Calu3 (cell line): Measurements from ENCODE around the gene NKTR. TPM values are rescaled to one million over a fixed set of nuclear protein-coding genes. Genes with fewer than 3 reads are reported as not detected.

Source experiments
- BruUV-seq: library from RNA; stranded (reverse); fragments of 400-500 nt; replicated peaks from 2 replicates; lab custom pipeline; 2021; lab: Mats Ljungman, UMichigan
- CTCF ChIA-PET: fragments of 300-600 bp; sonication (Branson Sonifier 250); formaldehyde crosslinking; loops from one replicate; lab custom pipeline; 2022; ENCODE audit warnings: antibody characterized with exemption; lab: Charles Lee
- DNase-seq: peaks from one replicate; pipeline ENCODE4 v3.0.0; 2022
- H3K27ac Mint-ChIP-seq: one replicate; pipeline ENCODE4 v1.8.0; 2022; ENCODE audit warnings: mixed read lengths; ENCODE audit not compliant: unreplicated experiment
- H3K27me3 Mint-ChIP-seq: one replicate; pipeline ENCODE4 v1.8.0; 2022; ENCODE audit warnings: mixed read lengths; ENCODE audit not compliant: unreplicated experiment
- H3K36me3 Mint-ChIP-seq: one replicate; pipeline ENCODE4 v1.8.0; 2022; ENCODE audit warnings: mild to moderate bottlenecking, moderate library complexity, mixed read lengths; ENCODE audit not compliant: insufficient read depth, unreplicated experiment
- H3K4me1 Mint-ChIP-seq: one replicate; pipeline ENCODE4 v1.8.0; 2022; ENCODE audit warnings: mild to moderate bottlenecking, low read depth, mixed read lengths; ENCODE audit not compliant: unreplicated experiment
- H3K4me3 Mint-ChIP-seq: one replicate; pipeline ENCODE4 v1.8.0; 2022; ENCODE audit warnings: mild to moderate bottlenecking, low read depth, moderate library complexity, mixed read lengths; ENCODE audit not compliant: unreplicated experiment
- H3K9me3 Mint-ChIP-seq: one replicate; pipeline ENCODE4 v1.8.0; 2022; ENCODE audit warnings: low read depth, mixed read lengths; ENCODE audit not compliant: unreplicated experiment
- intact Hi-C: fragments of 100-400 bp; cut with micrococcal nuclease; formaldehyde crosslinking; loops from one replicate; pipeline ENCODE4 v1.10.0; 2022; ENCODE audit not compliant: unreplicated experiment
- total RNA-seq: library from RNA; stranded (reverse); gene quantifications from 2 replicates; pipeline ENCODE4 v1.2.3, GENCODE V29; 2022
- TF ChIP-seq, protein P1 (sequence below): fragments of 200-600 bp; IDR thresholded peaks from one replicate; pipeline ENCODE4 v1.8.0; 2022; ENCODE audit warnings: antibody characterized with exemption; ENCODE audit not compliant: unreplicated experiment

Gene NKTR
- total RNA-seq, 1 experiment from 2014 or later = 70.0 TPM

DNA sequence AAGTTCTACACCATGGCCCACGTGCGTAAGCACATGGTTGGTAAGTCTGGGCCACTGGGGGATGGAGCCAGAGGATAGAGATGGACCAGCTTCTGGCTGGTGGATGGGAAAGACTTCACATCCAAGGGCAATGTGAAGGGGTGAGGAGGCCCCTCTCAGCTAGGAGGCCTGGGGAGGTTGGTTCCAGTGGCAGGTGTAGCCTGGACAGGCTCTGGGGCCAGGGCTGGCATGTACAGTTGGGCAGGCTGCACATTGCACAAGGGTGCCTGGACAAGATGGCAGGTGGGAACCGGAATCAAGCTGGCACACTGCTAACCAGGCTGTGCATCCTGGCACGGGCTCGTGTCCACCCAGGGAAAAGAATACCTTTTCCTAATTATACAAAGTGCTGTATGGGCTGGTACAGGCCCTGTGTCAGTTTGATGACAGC is 61.1 kb downstream of the NKTR start:
- Mint-ChIP-seq H3K4me1 (no peaks in the 10 kb centered on the region), H3K9me3 (no peaks in the 10 kb centered on the region), H3K36me3 (peaks cover 6% of the 10 kb centered on the region), H3K27ac (no peak overlapping the region), H3K27me3 (no peaks in the 10 kb centered on the region), H3K4me3 (no peak overlapping the region)
- CTCF ChIA-PET = no interaction called here
- TF ChIP-seq, protein P1, sequence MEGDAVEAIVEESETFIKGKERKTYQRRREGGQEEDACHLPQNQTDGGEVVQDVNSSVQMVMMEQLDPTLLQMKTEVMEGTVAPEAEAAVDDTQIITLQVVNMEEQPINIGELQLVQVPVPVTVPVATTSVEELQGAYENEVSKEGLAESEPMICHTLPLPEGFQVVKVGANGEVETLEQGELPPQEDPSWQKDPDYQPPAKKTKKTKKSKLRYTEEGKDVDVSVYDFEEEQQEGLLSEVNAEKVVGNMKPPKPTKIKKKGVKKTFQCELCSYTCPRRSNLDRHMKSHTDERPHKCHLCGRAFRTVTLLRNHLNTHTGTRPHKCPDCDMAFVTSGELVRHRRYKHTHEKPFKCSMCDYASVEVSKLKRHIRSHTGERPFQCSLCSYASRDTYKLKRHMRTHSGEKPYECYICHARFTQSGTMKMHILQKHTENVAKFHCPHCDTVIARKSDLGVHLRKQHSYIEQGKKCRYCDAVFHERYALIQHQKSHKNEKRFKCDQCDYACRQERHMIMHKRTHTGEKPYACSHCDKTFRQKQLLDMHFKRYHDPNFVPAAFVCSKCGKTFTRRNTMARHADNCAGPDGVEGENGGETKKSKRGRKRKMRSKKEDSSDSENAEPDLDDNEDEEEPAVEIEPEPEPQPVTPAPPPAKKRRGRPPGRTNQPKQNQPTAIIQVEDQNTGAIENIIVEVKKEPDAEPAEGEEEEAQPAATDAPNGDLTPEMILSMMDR = no peak
- BruUV-seq = no TSS peak
- DNase-seq = no peak
- intact Hi-C loops = no loop called here

DNA sequence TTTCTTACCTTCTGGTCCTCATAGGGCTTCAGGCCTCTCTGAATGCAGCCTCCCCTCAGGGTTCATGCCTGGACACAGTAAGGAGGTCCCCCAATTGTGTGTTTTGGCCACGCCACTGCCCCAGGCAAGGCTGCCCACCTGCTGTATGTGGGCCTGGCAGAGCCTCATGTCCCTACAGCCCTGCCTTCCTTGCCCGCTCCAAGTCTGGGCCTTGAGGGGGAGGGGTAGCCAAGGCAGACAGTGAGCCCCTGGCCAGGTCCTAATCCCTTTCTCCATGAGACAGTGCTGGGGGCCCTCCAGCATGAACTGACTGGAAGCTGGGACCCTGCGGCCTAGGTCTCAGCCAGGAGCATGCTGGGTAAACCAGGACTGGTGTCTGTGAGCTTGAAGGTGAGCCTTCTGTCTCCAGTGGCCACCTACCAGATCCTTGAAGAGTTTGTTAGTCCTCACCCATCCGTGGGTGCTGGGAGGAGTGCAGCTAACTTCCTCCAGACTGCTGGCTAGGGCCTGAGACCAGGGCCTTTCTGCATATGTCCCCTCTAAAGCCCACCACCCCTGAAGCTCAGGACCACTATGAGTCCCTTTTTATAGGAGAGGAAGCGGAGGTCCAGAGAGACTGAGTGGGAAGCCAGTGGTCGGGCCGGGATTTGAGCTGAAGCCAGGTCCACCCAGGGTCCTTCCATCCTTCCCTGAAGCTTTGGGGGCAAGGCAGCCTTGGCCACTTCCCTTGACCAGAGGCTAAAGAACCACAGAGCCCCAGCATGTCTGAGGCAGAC is 61.7 kb downstream of the NKTR start:
- Mint-ChIP-seq H3K9me3 (no peaks in the 10 kb centered on the region), H3K27ac (no peak overlapping the region), H3K27me3 (no peaks in the 10 kb centered on the region), H3K4me3 (no peak overlapping the region), H3K4me1 (no peaks in the 10 kb centered on the region), H3K36me3 (peaks cover 5% of the 10 kb centered on the region)
- CTCF ChIA-PET = no interaction called here
- BruUV-seq = no TSS peak
- intact Hi-C loops = no loop called here
- TF ChIP-seq, protein P1 = no peak
- no peak for DNase-seq

DNA sequence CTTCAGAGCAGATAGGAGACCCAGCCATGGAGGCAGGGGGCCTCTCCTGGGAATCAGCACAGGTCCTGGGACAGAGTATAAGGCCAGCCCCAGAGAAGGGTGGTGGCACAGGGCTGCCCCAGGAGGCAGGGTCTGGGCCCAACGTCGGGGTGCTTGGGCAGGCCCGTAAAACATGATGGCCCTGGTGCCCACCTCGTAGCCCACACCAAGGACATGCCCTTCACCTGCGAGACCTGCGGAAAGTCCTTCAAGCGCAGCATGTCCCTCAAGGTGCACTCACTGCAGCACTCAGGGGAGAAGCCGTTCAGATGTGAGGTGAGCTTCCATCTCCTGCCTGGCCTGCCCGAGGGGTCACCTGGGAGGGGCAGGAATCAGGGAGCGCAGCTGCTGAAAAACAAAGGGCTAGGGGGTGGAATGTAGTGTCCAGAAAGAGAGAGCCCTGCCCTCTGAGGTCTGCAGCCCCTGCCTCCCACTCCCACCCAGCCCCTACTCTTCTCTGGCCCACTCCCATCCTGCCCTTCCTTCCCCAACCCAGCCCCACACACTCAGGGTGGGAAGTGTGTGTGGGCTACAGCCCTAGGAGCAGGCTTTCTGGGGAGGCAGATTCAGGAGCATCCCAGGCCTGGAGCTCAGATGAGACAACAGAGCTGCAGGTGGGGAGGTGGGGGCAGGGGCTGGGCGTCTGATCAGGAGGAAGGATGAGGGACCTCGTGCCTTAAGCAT is 62.5 kb downstream of the NKTR start:
- Mint-ChIP-seq H3K4me1 (no peaks in the 10 kb centered on the region), H3K27ac (no peak overlapping the region), H3K9me3 (no peaks in the 10 kb centered on the region), H3K36me3 (no peaks in the 10 kb centered on the region), H3K27me3 (no peaks in the 10 kb centered on the region), H3K4me3 (no peak overlapping the region)
- CTCF ChIA-PET = no interaction called here
- no peak for DNase-seq
- TF ChIP-seq, protein P1 = no peak
- intact Hi-C loops = no loop called here
- BruUV-seq = no TSS peak

DNA sequence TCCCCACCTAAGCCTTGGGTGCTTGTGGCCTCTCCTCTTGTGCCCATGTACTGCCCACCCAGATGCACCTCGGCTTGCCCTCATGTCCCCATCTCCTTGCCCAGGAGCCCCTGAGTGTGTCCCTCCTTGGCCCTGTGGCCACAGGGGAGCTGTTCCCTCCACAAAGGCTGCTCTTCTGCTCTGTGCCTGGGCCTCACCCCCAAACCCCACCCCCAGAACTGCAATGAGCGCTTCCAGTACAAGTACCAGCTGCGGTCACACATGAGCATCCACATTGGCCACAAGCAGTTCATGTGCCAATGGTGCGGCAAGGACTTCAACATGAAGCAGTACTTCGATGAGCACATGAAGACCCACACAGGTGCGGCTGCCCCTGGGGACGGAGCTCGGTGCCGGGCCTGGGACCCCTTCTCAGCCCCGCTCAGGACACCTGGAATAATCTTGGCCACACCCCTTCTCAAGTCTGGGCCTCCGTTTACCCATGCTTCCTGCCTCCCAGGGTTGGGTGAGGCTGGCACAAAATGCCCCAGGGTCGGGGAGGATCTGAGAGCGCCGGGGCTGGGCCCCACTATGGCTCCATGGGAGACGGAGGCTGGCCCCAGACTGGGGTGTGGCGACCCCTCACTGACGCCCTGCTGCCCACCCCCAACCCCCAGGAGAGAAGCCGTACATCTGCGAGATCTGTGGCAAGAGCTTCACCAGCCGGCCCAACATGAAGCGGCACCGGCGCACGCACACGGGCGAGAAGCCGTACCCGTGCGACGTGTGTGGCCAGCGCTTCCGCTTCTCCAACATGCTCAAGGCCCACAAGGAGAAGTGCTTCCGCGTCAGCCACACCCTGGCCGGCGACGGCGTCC is 63.3 kb downstream of the NKTR start:
- CTCF ChIA-PET = no interaction called here
- no TSS peak for BruUV-seq
- DNase-seq = no peak
- Mint-ChIP-seq H3K36me3 (no peaks in the 10 kb centered on the region), H3K4me1 (no peaks in the 10 kb centered on the region), H3K9me3 (no peaks in the 10 kb centered on the region), H3K27me3 (peaks cover 5% of the 10 kb centered on the region), H3K4me3 (no peak overlapping the region), H3K27ac (no peak overlapping the region)
- intact Hi-C loops = no loop called here
- TF ChIP-seq, protein P1 = no peak
